Endothelial cell of umbilical vein (primary cell): Measurements from ENCODE around the gene MRPL38. TPM values are rescaled to one million over a fixed set of nuclear protein-coding genes. Genes with fewer than 3 reads are reported as not detected.
"Not testable (repeated sequence)": the region's sequence is repeated elsewhere in the genome, so short reads cannot be mapped to it uniquely, and the experiment has no call there.

ENCODE experiments used
- BruUV-seq: library from RNA; stranded (reverse); fragments of 400-500 nt; replicated peaks from 2 replicates; lab custom pipeline; 2021; lab: Mats Ljungman, UMichigan
- CTCF ChIA-PET: fragments of 300-600, 350-600 bp; sonication (Branson Sonifier 250); formaldehyde crosslinking; loops from one replicate; lab custom pipeline; 2021; ENCODE audit warnings: antibody characterized with exemption, inconsistent platforms; lab: Charles Lee
- POLR2A ChIA-PET: fragments of 300-600, 350-600 bp; sonication (Branson Sonifier 250); formaldehyde crosslinking; loops from one replicate; lab custom pipeline; 2021; ENCODE audit warnings: antibody characterized with exemption, inconsistent platforms; lab: Charles Lee
- DNase-seq: peaks from one replicate; pipeline ENCODE4 v3.0.0-alpha.2; 2011; ENCODE audit warnings: low read depth, low spot score
- FAIRE-seq: peaks from 2 replicates; lab custom pipeline; 2011; peaks lifted over from hg19 to GRCh38; lab: Jason Lieb, UNC
- H2AFZ ChIP-seq: 2 replicates; pipeline ENCODE4 v1.6.0; 2012; ENCODE audit warnings: low read depth, low read length, control low read depth, inconsistent platforms
- H3K27ac ChIP-seq: 2 replicates; pipeline ENCODE4 v1.5.1; 2011; ENCODE audit warnings: low read depth, mild to moderate bottlenecking, control low read depth, low read length, moderate library complexity; ENCODE audit not compliant: insufficient read depth
- H3K27me3 ChIP-seq, 2 experiments: 2 replicates each; pipeline versions ENCODE4 v1.6.0 to v1.6.1; 2011; ENCODE audit warnings: low read length in 2 of 2, mixed read lengths in 1 of 2; ENCODE audit not compliant: control insufficient read depth in 2 of 2, insufficient read depth in 2 of 2
- H3K36me3 ChIP-seq, 2 experiments: 2 replicates in 1 of 2; 3 replicates in 1 of 2; pipeline ENCODE4 v1.5.1; 2011; ENCODE audit warnings: low read length in 2 of 2, mild to moderate bottlenecking in 1 of 2, moderate library complexity in 1 of 2; ENCODE audit not compliant: control insufficient read depth in 2 of 2, insufficient read depth in 2 of 2; ENCODE audit errors: extremely low read depth in 1 of 2
- H3K4me1 ChIP-seq: 3 replicates; pipeline ENCODE4 v1.5.1; 2011; ENCODE audit warnings: mild to moderate bottlenecking, low read length; ENCODE audit not compliant: control insufficient read depth, insufficient read depth; ENCODE audit errors: extremely low read depth
- H3K4me2 ChIP-seq: 2 replicates; pipeline ENCODE4 v1.6.1; 2011; ENCODE audit warnings: low read length, control low read depth, mixed read lengths; ENCODE audit not compliant: insufficient read depth
- H3K4me3 ChIP-seq, 3 experiments: fragments of 200-600 bp in 1 of 3; sonication (generic), shearing (Covaris generic) in 1 of 3; replicated peaks in 1 of 3; 2 replicates each; pipeline ENCODE4 v1.5.1; 2011 to 2016; ENCODE audit warnings: control low read depth in 3 of 3, low read length in 3 of 3, mild to moderate bottlenecking in 2 of 3, inconsistent platforms in 1 of 3, low read depth in 1 of 3, moderate library complexity in 1 of 3; ENCODE audit not compliant: insufficient read depth in 1 of 3
- H3K79me2 ChIP-seq: 2 replicates; pipeline ENCODE4 v1.6.0; 2012; ENCODE audit warnings: low read length, inconsistent platforms; ENCODE audit not compliant: control insufficient read depth, insufficient read depth
- H3K9ac ChIP-seq: replicated peaks from 2 replicates; pipeline ENCODE3; 2011; ENCODE audit warnings: low read length, control low read depth; ENCODE audit not compliant: insufficient read depth; ENCODE audit errors: extremely low read depth
- H3K9me1 ChIP-seq: replicated peaks from 3 replicates; pipeline ENCODE4 v1.6.0; 2011; ENCODE audit warnings: mild to moderate bottlenecking, low read length; ENCODE audit not compliant: control insufficient read depth, insufficient read depth; ENCODE audit errors: extremely low read depth
- H3K9me3 ChIP-seq: replicated peaks from 2 replicates; pipeline ENCODE4 v1.5.1; 2012; ENCODE audit warnings: low read length, inconsistent platforms; ENCODE audit not compliant: control insufficient read depth, insufficient read depth
- H4K20me1 ChIP-seq: replicated peaks from 2 replicates; pipeline ENCODE3; 2011; ENCODE audit warnings: mild to moderate bottlenecking, low read length; ENCODE audit not compliant: control insufficient read depth, insufficient read depth; ENCODE audit errors: extremely low read depth
- dilution Hi-C: fragments of 300-500 bp; cut with MboI; formaldehyde crosslinking; loops from one replicate; pipeline ENCODE4 v1.15.0; 2019; ENCODE audit warnings: low sequenced_read_pairs; ENCODE audit not compliant: extremely low pct_ligation_motif_present
- intact Hi-C: fragments of 100-400 bp; cut with micrococcal nuclease; formaldehyde crosslinking; loops from one replicate; pipeline ENCODE4 v1.10.0; 2022
- polyA plus RNA-seq, 4 experiments: library from polyadenylated mRNA; depleted of rRNA in 3 of 4; stranded (reverse) in 3 of 4; unstranded in 1 of 4; fragments of >200 nt; gene quantifications; 2 replicates each; pipeline versions ENCODE4 v1.2.1 to v1.2.3, GENCODE V29; 2011 to 2012; ENCODE audit warnings: missing spikeins in 1 of 4
- total RNA-seq: library from RNA; stranded (reverse); gene quantifications from 2 replicates; pipeline ENCODE4 v1.2.3, GENCODE V29; 2021

MRPL38 gene
- total and polyA plus RNA-seq, 2 donors (not counting 3 experiments of a cell fraction or from before 2014, with no cell fraction given) = 82.7 to 93.8 TPM

- H3K9me1 ChIP-seq, H3K27ac ChIP-seq, FAIRE-seq, H3K9me3 ChIP-seq, dilution Hi-C loops, DNase-seq, H3K4me1 ChIP-seq, H3K4me3 ChIP-seq, BruUV-seq, H3K9ac ChIP-seq, H2AFZ ChIP-seq, H3K36me3 ChIP-seq, POLR2A ChIA-PET, CTCF ChIA-PET, H3K27me3 ChIP-seq, H4K20me1 ChIP-seq, H3K4me2 ChIP-seq, H3K79me2 ChIP-seq, intact Hi-C loops: not testable (repeated sequence)
Observed at GRCh38 chr17:75865404-75866188, 39.1 kb downstream of the MRPL38 start.

DNA sequence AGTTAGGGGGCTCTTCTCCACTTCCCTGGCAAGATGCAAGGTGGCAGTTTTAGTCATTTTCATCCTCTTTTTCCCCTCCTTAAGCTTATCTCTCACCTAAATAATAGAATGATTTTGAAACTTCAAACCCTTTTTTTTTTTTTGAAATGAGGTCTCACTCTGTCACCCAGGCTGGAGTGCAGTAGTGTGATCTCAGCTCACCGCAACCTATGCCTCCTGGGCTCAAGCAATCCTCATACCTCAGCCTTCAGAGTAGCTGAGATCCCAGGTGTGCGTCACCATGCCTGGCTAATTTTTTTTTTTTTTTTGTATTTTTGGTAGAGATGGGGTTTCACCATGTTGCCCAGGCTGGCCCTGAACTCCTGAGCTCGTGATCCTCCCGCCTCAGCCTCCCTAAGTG, 39.8 kb downstream of the MRPL38 start:
- H3K27me3 ChIP-seq, H3K27ac ChIP-seq, intact Hi-C loops, H3K4me2 ChIP-seq, H3K4me3 ChIP-seq, FAIRE-seq, H2AFZ ChIP-seq, H3K9me3 ChIP-seq, BruUV-seq, dilution Hi-C loops, H3K4me1 ChIP-seq, H3K36me3 ChIP-seq, H4K20me1 ChIP-seq, H3K79me2 ChIP-seq, DNase-seq, H3K9me1 ChIP-seq, H3K9ac ChIP-seq, POLR2A ChIA-PET: not testable (repeated sequence)
- CTCF ChIA-PET = interaction anchor here (0.7 to 0.8 kb wide), 2 partner anchors 10 to 518 kb away, joined by 3 to 4 read pairs; partner anchors contain the start of gene WBP2
